A204.1 (cell line): ENCODE data around the gene TNP2.
"Not testable (repeated sequence)": the region's sequence is repeated elsewhere in the genome, so short reads cannot be mapped to it uniquely, and the experiment has no call there.

Experiments used
- FAIRE-seq: peaks from 2 replicates; lab custom pipeline; 2012; peaks lifted over from hg19 to GRCh38; lab: Jason Lieb, UNC

Gene TNP2

GRCh38 chr16:11239644-11240632, 29.2 kb downstream of the TNP2 start:
- no peak for FAIRE-seq

GRCh38 chr16:11238272-11239202, 30.6 kb downstream of the TNP2 start:
- no peak for FAIRE-seq

- no peak for FAIRE-seq
Observed at GRCh38 chr16:11236461-11237254, 32.5 kb downstream of the TNP2 start.

- FAIRE-seq: no peak
Observed at GRCh38 chr16:11235703-11235991, 33.5 kb downstream of the TNP2 start.

DNA sequence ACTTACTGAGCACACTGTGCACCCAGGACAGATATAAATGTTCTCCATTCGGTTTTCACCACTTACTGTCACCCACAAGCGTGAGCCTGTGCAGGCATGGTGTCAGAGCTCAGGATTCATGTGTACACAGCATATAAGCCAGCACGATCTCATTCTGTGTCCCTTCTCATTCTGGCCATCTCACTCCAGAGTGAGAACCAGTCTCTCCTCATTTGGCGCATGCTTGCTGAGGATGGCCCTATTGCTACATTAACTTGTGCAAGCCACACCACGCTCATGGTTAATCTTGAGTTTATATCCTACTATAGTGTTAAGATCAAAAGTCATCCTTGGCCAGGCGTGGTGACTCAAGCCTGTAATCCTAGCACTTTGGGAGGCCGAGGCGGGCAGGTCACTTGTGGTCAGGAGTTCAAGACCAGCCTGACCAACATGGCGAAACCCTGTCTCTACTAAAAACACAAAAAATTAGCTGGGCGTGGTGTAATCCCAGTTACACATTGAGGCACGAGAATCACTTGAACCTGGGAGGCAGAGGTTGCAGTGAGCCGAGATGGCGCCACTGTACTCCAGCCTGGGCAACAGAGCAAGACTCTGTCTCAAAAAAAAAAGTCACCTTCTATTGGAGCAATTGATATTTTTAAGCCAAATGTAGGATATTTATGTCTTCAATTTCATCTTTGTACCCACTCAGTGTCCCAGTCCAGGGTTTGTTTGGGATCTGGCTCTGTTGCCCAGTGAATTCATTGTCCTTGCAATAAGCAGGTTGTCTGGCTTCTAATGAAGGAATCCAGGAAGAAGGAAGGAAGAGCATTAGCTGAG, 34.0 kb downstream of the TNP2 start:
- no peak for FAIRE-seq

GRCh38 chr16:11233727-11234376, 35.3 kb downstream of the TNP2 start:
- no peak for FAIRE-seq

- FAIRE-seq: no peak
Observed at GRCh38 chr16:11232852-11233726, 36.0 kb downstream of the TNP2 start.

- no peak for FAIRE-seq
Observed at GRCh38 chr16:11232302-11232851, 36.7 kb downstream of the TNP2 start.

GRCh38 chr16:11231367-11231970, 37.7 kb downstream of the TNP2 start:
- FAIRE-seq: no peak

GRCh38 chr16:11229906-11230305, 39.2 kb downstream of the TNP2 start:
- FAIRE-seq: no peak

- no peak for FAIRE-seq
Observed at GRCh38 chr16:11229432-11229831, 39.7 kb downstream of the TNP2 start.

GRCh38 chr16:11225677-11226549, 43.2 kb downstream of the TNP2 start:
- no peak for FAIRE-seq

GRCh38 chr16:11224894-11225676, 44.0 kb downstream of the TNP2 start:
- FAIRE-seq: no peak

- FAIRE-seq: no peak
Observed at GRCh38 chr16:11224096-11224893, 44.8 kb downstream of the TNP2 start.

GRCh38 chr16:11220507-11220906, 48.6 kb downstream of the TNP2 start:
- FAIRE-seq: not testable (repeated sequence)

GRCh38 chr16:11219178-11219577, 49.9 kb downstream of the TNP2 start:
- FAIRE-seq: no peak
